HG03039 (cell line): ENCODE measurements around the gene CCN2.
"Not testable (repeated sequence)": the region's sequence is repeated elsewhere in the genome, so short reads cannot be mapped to it uniquely, and the experiment has no call there.

Source experiments
- ATAC-seq: cut with Tn5 transposase; IDR thresholded peaks from one replicate; pipeline ENCODE4 v1.9.1; 2021; ENCODE audit warnings: mild to moderate bottlenecking, moderate library complexity; ENCODE audit not compliant: unreplicated experiment

CCN2 gene

DNA sequence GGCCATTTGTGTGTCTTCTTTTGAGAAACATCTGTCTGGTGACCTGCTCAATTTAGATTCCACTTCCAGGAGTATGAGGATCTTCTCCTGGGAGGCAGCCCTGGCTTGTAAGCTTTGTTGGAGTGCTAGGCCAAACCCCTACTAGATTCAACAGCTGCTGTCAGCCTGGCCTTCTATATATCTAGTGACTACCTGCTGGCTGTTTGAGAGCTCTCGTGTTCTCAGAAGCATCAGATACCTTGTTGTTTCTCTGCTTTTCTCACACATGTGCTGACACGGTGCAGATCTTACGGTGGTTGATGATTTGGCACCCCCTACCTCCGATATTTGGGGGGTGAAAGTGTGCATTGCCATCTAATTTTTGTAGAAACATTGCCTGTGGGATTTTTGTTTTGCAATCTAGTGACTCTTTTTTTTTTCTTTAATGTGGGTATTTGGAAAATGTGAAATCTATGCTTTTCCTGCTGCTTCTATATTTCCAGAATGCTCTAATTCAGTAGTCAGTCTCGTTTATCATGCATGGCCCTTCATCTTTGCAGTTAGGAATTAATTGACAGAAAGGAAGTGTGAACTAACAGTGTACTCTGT, 4.7 kb downstream of the CCN2 start:
- ATAC-seq: no peak

- no peak for ATAC-seq
These were observed 5.2 kb downstream of the CCN2 start for GRCh38 chr6:131945971-131946370.

DNA sequence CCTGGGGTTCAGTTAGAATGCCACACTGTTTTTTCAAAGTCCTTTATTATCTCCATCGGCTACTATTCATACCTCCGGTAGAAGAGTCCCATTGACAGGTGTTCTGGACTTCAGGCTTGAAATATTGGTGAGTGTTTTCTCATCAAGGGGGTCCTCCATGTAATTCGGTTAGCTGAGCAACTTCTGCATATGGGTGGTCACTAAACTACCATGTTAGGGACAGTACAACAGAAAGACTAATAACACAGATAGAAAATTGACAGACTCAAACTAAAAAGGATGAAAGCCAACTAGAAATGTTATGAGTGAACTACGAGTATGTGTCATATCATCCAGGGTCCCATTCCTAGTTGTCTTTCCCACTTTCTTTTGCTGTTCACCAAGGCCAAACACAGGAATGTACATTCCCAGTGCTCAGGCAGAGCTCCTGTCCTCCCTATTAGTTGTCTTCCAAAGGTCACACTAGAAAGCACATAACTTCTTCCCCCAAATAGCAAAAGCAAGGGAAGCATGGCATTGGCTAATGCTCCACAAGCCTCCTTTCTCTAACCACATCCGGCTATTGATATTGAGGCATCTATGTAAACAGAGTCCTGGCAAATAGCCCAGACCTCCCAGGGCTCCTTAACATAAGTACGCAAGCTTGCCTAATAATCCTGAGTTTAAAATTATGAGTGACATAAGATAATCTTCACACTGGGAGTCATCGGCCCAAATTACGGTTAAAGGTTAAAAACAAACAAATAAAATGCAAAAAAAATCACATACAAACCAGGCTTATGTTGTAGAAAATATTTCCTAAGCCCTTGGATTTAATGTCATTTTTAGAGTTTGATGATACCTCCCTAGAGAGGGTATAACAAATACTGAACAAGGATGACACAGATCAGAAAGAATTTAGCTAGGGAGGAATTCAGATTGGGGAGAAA, 13.2 kb downstream of the CCN2 start:
- no peak for ATAC-seq

DNA sequence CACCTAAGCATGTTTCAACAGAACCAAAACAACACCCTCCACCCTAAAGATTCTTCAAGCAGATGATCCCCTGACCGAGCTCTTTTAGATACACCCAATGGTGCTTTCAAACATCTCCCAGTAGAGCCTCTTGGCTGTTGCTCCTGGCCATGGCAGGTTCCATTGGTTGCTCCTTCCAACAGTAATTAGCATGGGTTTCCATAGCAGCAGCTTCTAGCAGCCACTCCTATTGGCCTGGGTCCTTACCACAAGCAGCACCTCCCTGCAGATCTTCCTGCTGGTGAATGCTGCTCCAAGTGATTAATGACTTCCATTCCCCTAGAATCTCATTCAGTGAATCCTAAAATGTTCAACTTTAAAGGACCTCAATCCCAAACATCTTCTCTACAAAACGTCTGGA, 13.9 kb downstream of the CCN2 start:
- ATAC-seq: no peak

- ATAC-seq: no peak
These were observed 15.0 kb downstream of the CCN2 start for GRCh38 chr6:131936156-131936555.

DNA sequence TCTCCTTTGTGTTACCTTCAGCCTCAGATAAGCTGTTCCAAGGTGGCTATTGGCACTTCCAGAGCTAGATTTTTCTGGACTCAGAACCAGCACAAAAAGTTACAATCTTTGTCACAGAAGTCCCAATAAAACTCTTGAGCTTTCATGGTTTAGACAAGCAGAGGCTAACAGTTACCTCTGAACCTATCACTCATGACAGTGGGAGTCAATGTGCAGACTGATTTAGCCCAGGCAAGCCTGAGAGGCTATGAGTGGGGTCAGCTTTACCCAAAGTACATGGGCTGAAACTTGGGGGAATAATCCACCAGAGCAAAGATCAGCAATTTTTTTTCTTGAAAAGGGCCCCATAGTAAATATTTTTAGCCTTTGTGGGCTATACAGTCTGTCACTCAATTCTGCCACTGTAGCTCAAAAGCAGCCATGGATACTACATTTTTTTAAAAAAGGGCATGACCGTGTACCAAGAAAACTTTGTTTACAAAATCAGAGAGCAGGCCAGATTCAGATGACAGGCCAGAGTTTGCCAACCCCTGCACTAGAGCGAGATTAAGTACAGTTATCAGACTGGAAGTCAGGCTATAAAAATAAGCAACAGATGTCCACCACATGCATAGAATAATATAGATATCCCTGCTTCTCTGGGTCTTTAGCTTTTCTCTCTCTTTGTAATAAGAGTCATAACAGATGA, 20.0 kb downstream of the CCN2 start:
- no peak for ATAC-seq

DNA sequence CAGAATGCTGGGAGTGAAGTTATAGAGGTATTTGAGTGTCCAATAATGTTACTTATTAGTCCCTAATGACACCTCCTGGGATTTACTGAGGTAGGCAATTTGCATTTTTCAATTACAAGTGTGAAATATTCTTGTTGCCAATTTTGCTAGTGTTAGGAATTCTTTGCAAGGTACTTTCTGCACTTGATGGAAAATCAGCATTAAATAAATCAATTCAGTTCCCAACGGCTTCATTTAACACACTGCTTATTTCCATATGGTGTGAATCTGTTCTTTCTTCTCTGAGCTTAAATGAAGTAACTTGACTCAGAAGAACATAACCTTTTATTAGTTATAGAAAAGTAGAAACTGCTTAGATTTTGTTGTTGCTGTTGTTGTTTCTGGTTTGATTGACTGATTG, 21.2 kb downstream of the CCN2 start:
- no peak for ATAC-seq

- ATAC-seq: no peak
These were observed 21.9 kb downstream of the CCN2 start for GRCh38 chr6:131929264-131929663.

GRCh38 chr6:131924881-131925474, 26.2 kb downstream of the CCN2 start:
- no peak for ATAC-seq

DNA sequence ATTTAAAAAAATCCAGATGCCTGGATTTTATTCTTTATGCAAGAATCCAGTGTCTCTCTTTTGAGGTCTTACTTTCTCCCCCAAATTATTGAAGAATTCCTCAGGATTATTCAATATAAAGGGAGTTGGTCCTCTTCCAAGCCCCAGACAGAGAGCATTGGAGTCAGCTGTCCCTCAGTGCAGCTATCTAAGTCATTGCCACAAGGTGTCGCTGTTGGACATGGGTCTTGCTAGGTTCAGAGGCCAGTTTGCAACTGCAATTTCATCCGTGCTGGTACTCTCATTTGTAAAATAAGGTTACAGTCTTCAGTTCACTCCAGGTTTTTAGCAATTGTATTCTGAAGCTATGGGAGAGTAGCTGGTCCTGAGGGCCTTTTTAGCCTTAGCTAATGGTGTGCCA, 27.8 kb downstream of the CCN2 start:
- no peak for ATAC-seq

- ATAC-seq: no peak
These were observed 30.5 kb downstream of the CCN2 start for GRCh38 chr6:131920656-131921055.

GRCh38 chr6:131918650-131919355, 32.4 kb downstream of the CCN2 start:
- no peak for ATAC-seq

DNA sequence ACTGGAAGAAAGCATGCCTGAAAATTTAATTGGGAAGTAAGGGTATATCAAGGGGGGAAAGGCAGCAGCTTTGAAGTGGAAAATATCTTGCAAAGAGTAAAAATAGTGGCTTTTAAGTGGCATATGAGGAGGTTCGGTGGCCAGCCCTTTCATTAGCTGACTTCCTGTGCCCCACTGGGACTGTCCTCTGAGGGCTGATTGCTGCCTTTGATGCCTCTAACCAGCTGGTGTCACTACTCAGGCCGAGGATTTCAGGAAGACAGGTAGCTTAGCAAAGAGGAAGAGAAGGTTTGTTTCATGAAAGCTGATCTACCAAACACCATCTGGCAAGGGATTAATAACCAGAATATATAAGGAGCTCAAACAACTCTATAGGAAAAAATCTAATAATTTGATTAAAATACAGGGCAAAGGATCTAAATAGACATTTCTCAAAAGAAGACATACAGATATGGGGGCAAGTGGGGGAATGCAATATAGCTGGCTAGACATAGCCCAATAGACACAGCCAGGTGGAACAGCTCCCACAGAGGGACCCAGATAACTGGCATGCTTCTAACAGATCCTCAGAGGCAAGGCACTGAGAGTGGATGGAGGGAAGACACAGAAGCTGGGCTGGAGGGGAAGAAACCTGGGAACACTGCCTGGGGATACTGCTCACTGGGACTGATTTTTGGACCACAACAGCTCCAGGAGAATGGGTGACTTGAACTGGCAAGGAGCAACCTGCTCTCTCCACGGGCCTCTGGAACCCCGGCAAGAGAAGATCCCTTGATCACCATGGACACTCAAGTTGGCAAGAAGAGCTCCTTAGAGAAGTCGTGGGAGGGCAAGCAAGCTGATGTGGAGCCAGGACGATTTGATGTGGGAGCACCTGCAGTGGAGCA, 33.2 kb downstream of the CCN2 start:
- ATAC-seq: no peak

GRCh38 chr6:131917318-131917717, 33.9 kb downstream of the CCN2 start:
- ATAC-seq: no peak

- no peak for ATAC-seq
These were observed 34.3 kb downstream of the CCN2 start for GRCh38 chr6:131916847-131917246.

GRCh38 chr6:131916091-131916796, 34.9 kb downstream of the CCN2 start:
- ATAC-seq: not testable (repeated sequence)

DNA sequence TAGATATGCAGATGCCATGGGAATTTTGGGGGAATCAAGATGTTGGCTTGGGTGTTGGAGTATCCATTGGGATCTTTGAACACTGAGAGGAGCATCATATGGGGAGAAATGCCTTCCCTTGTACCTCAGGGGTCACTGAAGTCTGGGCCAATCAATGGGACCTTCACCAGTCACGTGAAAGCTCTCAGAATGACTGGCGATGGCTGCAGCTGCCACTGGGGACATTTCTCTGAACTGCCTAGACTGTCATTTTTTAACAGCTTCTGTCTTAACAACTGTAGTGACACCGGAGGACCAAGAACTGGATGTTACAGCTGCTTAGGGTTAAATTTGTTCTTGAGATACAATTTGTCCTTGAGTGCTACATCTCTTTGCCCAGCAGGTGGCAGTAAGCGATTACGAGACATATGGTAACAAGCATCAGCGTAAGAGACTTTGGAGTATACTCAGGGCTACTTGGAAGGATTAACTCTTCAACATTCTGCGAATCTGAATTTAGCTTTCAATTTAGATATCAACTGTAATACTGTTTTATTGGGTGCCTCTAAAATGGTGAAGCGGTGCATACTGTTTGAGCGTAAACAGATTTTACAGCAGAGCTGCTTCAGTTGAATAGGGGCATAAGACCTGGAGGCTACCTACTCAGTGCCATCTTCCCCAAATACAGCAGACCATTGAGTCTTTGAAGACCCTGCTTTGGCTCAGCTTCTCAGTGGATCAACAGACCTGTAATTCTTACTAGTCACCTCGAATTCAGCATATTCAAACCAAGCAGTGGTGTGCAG, 36.0 kb downstream of the CCN2 start:
- ATAC-seq: peak; percentile 83

DNA sequence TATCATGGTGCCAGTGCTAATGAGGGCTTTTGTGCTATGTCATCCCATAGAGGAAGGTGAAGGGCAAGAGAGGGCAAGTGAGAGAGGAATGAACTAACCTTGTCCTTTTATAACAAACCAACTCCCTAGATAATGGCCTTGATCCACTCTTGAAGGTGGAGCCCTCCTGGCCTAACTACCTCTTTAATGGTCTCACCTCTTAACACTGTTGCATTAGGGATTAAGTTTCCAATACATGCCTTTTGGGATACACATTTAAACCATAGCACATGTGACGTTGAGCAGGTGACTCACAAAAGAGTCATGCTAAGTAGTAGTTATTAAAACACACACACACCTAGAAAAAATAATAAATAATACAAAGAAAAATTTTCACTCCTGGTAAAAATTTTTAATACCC, 36.9 kb downstream of the CCN2 start:
- no peak for ATAC-seq
